Erythroblast (primary cell): ENCODE measurements around the gene TENM3.

Source experiments
- GATA1 ChIP-seq: IDR thresholded peaks from 2 replicates; pipeline ENCODE4 v1.6.1; 2011; ENCODE audit warnings: low read depth, mild to moderate bottlenecking, control low read depth, low read length, moderate library complexity
- POLR2A ChIP-seq: IDR thresholded peaks from 2 replicates; pipeline ENCODE4 v1.6.1; 2011; ENCODE audit warnings: mild to moderate bottlenecking, low read length

GRCh38 chr4:182537031-182537795, 294.0 kb downstream of the TENM3 start:
- TF ChIP-seq POLR2A = no peak
- TF ChIP-seq GATA1 = no peak
